AG09309 (cell line): Measurements from ENCODE around the gene SCARF1.

Source experiments
- DNase-seq: peaks from one replicate; pipeline ENCODE4 v3.0.0-alpha.2; 2010; ENCODE audit warnings: low read depth
- H3K4me3 ChIP-seq: 2 replicates; pipeline ENCODE4 v1.5.1; 2011; ENCODE audit warnings: mild to moderate bottlenecking, low read depth, low read length, moderate library complexity; ENCODE audit not compliant: control insufficient read depth
- CTCF ChIP-seq: IDR thresholded peaks from 2 replicates; pipeline ENCODE4 v1.5.1; 2011; ENCODE audit warnings: mild to moderate bottlenecking, low read depth, low read length, inconsistent platforms; ENCODE audit not compliant: insufficient read depth, control insufficient read depth; ENCODE audit errors: missing control alignments

Gene SCARF1

GRCh38 chr17:1617620-1618174 is 27.8 kb downstream of the SCARF1 start:
- H3K4me3 ChIP-seq, result peak overlapping the region; percentile 15
- peak; percentile 65 for DNase-seq
- peak; percentile 10 for TF ChIP-seq CTCF

- TF ChIP-seq CTCF, result no peak
- no peak for DNase-seq
- no peak overlapping the region for H3K4me3 ChIP-seq
Measured at GRCh38 chr17:1616101-1616500, 29.4 kb downstream of the SCARF1 start.

GRCh38 chr17:1612400-1612799 is 33.1 kb downstream of the SCARF1 start:
- no peak for DNase-seq
- TF ChIP-seq CTCF, result no peak
- H3K4me3 ChIP-seq, result no peak overlapping the region

DNA sequence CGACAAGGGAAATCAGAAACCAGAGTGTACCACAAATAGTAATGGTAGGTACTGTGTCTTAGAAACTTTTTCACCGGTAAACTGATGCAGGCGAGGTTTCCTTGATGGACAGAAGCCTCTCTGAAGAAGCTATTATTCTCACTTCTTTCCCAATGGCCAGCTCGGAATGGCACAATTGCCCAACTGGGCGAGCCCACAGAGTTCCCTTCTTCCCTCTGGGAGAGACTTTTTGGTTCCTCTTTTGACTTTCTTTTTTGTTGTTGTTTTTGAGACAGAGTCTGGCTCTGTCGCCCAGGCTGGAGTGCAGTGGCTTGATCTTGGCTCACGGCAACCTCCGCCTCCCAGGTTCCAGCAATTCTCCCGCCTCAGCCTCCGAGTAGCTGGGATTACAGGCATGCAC is 33.8 kb downstream of the SCARF1 start:
- no peak overlapping the region for H3K4me3 ChIP-seq
- no peak for TF ChIP-seq CTCF
- no peak for DNase-seq

GRCh38 chr17:1608676-1609075 is 36.9 kb downstream of the SCARF1 start:
- no peak for DNase-seq
- no peak for TF ChIP-seq CTCF
- no peak overlapping the region for H3K4me3 ChIP-seq

DNA sequence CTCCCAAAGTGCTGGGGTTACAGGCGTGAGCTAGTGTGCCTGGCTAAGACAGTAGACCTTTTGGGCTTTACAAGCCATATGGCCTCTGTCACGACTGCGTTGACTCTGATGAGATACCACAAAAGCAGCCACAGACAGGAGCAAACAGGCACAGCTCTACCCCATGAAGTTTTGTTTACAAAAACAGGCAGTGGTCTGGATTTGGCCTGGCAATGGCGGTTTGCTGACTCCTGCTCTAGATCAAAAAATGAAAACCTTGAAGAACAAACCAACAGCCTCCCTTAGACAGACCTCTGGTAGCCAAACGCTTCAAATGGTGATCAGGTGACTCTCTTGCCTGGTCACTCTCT is 37.6 kb downstream of the SCARF1 start:
- H3K4me3 ChIP-seq, result no peak overlapping the region

More for the DNA sequence above, 37.6 kb downstream of the SCARF1 start:
- TF ChIP-seq CTCF, result no peak
- DNase-seq, result no peak
